GM12878 (cell line): Measurements from ENCODE around the gene NAALADL2. TPM values are rescaled to one million over a fixed set of nuclear protein-coding genes. Genes with fewer than 3 reads are reported as not detected.

Source experiments
- BCL3 ChIP-seq: IDR thresholded peaks from 2 replicates; pipeline ENCODE4 v1.6.1; 2011; ENCODE audit warnings: borderline replicate concordance, low read depth, mild to moderate bottlenecking, moderate library complexity, low read length; ENCODE audit not compliant: insufficient read depth, poor library complexity, severe bottlenecking
- CEBPZ ChIP-seq: fragments of 150-350 bp; IDR thresholded peaks from 2 replicates; pipeline ENCODE4 v1.6.1; 2016; ENCODE audit warnings: low read depth, low read length
- CUX1 ChIP-seq: IDR thresholded peaks from 2 replicates; pipeline ENCODE4 v1.6.1; 2012; ENCODE audit warnings: improper control_type of control experiment, low read depth, low read length; ENCODE audit not compliant: insufficient replicate concordance
- FOXM1 ChIP-seq: IDR thresholded peaks from 2 replicates; pipeline ENCODE4 v1.6.1; 2012; ENCODE audit warnings: low read depth, mild to moderate bottlenecking, inconsistent platforms, low read length, moderate library complexity
- HDAC2 ChIP-seq: fragments of 200-600 bp; sonication (generic); IDR thresholded peaks from 2 replicates; pipeline ENCODE4 v1.6.1; 2017
- IRF3 ChIP-seq: fragments of 450-650 bp; IDR thresholded peaks from 2 replicates; pipeline ENCODE4 v1.6.1; 2014; ENCODE audit warnings: mild to moderate bottlenecking
- IRF4 ChIP-seq: IDR thresholded peaks from 2 replicates; pipeline ENCODE4 v1.6.1; 2011; ENCODE audit warnings: low read depth, low read length
- MYC ChIP-seq: IDR thresholded peaks from 2 replicates; pipeline ENCODE4 v1.6.1; 2011; ENCODE audit warnings: mild to moderate bottlenecking, low read length, moderate library complexity, inconsistent platforms; ENCODE audit not compliant: insufficient read depth, insufficient replicate concordance, insufficient read length, severe bottlenecking
- PAX5 ChIP-seq: IDR thresholded peaks from 2 replicates; pipeline ENCODE4 v1.6.1; 2011; ENCODE audit warnings: low read depth, low read length, borderline replicate concordance
- POU2F2 ChIP-seq: IDR thresholded peaks from 3 replicates; pipeline ENCODE4 v1.6.1; 2011; ENCODE audit warnings: low read depth, mild to moderate bottlenecking, low read length, borderline replicate concordance
- RB1 ChIP-seq: fragments of 450-650 bp; formaldehyde crosslinking; IDR thresholded peaks from 2 replicates; pipeline ENCODE4 v1.6.1; 2017; ENCODE audit warnings: mild to moderate bottlenecking, borderline replicate concordance
- RELA ChIP-seq: fragments of 450-650 bp; IDR thresholded peaks from 2 replicates; pipeline ENCODE4 v1.8.0; 2014; ENCODE audit warnings: borderline replicate concordance; ENCODE audit not compliant: partially characterized antibody
- SMAD5 ChIP-seq: IDR thresholded peaks from 2 replicates; pipeline ENCODE4 v1.6.1; 2016; ENCODE audit warnings: antibody characterized with exemption, low read depth
- ZBTB40 ChIP-seq: fragments of 450-650 bp; IDR thresholded peaks from 2 replicates; pipeline ENCODE4 v1.6.1; 2016; ENCODE audit warnings: mild to moderate bottlenecking, moderate library complexity, borderline replicate concordance
- polyA plus RNA-seq, 11 experiments: library from polyadenylated mRNA; depleted of rRNA in 4 of 11; unstranded in 6 of 11; stranded (reverse) in 5 of 11; fragments of >200 nt; fragmentation: Nextera tagmentation in 4 of 11; fragmentation: Illumina TruSeq in 1 of 11; extraction: Ambion mirVana in 4 of 11; extraction: Trizol in 1 of 11; gene quantifications; 1 replicate in 1 of 11; 2 replicates in 10 of 11; pipeline versions ENCODE4 v1.2.1 to v1.2.3, GENCODE V29; 2011 to 2016; ENCODE audit warnings: inconsistent platforms in 2 of 11, missing spikeins in 2 of 11, low read depth in 1 of 11
- total RNA-seq, 4 experiments: library from RNA; depleted of rRNA in 3 of 4; stranded (reverse); fragments of >200 nt in 3 of 4; fragmentation: Illumina TruSeq in 1 of 4; extraction: Trizol in 1 of 4; gene quantifications; 2 replicates each; pipeline versions ENCODE4 v1.2.1 to v1.2.3, GENCODE V29; 2013 to 2021

NAALADL2 gene
- total and polyA plus RNA-seq, 10 of the 15 experiments (the other 5 are each of a cell fraction or from before 2014, with no cell fraction given): 0.06 to 10.8 (median 0.46) TPM

- TF ChIP-seq RB1 (peak; percentile 99; the same call in 1 of the 2 replicates), IRF4 (peak; percentile 62; the same call in 1 of the 2 replicates), FOXM1 (peak; percentile 62; the same call in 1 of the 2 replicates), CUX1 (peak; percentile 99), MYC (no peak), BCL3 (peak; percentile 99), POU2F2 (peak; percentile 86; the same call in 2 of the 3 replicates), IRF3 (no peak), CEBPZ (no peak), HDAC2 (no peak), PAX5 (peak; percentile 61; the same call in 1 of the 2 replicates), ZBTB40 (no peak), RELA (peak; percentile 78), SMAD5 (peak; percentile 96)
Observed at GRCh38 chr3:175274056-175274455, 414.9 kb downstream of the NAALADL2 start (continued).
